GM23248 (cell line): ENCODE measurements around the gene PHACTR3.

Source experiments
- EZH2 ChIP-seq: fragments of 200-600 bp; sonication (generic); IDR thresholded peaks from 2 replicates; pipeline ENCODE4 v1.6.1; 2018; ENCODE audit warnings: antibody characterized with exemption, mild to moderate bottlenecking; ENCODE audit not compliant: insufficient read depth, poor library complexity, severe bottlenecking
- EZH2phosphoT487 ChIP-seq: fragments of 200-600 bp; sonication (generic); IDR thresholded peaks from 2 replicates; pipeline ENCODE4 v1.6.1; 2018; ENCODE audit warnings: antibody characterized with exemption, moderate library complexity, mild to moderate bottlenecking, low read depth; ENCODE audit not compliant: insufficient read depth

DNA sequence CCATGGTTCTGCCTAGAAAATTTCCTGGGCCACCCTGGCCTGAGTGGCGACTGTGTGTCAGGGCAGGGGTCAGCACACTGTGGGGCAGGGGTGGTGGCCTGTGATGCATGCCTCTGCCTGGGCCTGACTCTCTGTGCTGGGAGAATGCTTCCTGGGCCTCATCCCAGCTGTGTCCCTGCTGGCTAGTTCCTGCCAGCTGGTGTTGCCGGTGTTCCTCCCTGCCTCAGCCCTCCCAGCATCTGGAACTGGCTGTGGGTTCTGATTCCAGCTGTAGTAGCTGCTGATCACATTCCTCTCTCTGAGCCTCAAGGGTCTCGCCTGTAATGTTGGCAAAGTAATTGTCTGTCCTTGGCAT, 227.6 kb downstream of the PHACTR3 start:
- no peak for TF ChIP-seq EZH2
- no peak for TF ChIP-seq EZH2phosphoT487
